A673 (cell line): ENCODE data around the gene MYO1D.

Experiments used
- EZH2 ChIP-seq: fragments of 200-600 bp; sonication (generic); IDR thresholded peaks from 2 replicates; pipeline ENCODE4 v1.6.1; 2017; ENCODE audit warnings: borderline replicate concordance, low read depth, mild to moderate bottlenecking, mixed read lengths, antibody characterized with exemption, low read length; ENCODE audit not compliant: poor library complexity, severe bottlenecking
- TF ChIP-seq, protein P1 (sequence below): fragments of 300-800, 200-600 bp; sonication (generic); conservative IDR thresholded peaks from 2 replicates; pipeline ENCODE4 v1.5.1; 2017; ENCODE audit warnings: low read depth, mild to moderate bottlenecking, antibody characterized with exemption, low read length, moderate library complexity, mixed read lengths

DNA sequence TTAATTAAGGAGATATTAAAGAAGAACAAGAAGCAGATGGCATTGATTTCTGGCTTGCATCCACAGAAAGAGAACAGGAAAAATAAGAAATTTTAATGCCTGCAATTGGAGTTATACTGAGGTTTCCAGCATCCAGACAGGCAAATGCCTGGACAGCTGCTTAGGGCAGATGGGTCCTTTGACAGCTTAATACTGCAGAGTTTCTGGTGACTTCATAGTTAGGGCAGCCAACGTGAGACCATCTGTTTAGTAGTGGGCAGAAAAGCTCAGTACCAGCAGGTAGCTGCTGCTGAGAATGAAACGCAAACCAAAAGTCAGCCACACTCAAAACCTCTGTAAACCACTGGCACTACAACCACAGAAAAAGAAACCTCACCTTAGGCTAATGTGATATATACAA, 280.3 kb downstream of the MYO1D start:
- TF ChIP-seq, protein P1, sequence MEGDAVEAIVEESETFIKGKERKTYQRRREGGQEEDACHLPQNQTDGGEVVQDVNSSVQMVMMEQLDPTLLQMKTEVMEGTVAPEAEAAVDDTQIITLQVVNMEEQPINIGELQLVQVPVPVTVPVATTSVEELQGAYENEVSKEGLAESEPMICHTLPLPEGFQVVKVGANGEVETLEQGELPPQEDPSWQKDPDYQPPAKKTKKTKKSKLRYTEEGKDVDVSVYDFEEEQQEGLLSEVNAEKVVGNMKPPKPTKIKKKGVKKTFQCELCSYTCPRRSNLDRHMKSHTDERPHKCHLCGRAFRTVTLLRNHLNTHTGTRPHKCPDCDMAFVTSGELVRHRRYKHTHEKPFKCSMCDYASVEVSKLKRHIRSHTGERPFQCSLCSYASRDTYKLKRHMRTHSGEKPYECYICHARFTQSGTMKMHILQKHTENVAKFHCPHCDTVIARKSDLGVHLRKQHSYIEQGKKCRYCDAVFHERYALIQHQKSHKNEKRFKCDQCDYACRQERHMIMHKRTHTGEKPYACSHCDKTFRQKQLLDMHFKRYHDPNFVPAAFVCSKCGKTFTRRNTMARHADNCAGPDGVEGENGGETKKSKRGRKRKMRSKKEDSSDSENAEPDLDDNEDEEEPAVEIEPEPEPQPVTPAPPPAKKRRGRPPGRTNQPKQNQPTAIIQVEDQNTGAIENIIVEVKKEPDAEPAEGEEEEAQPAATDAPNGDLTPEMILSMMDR, result no peak
- no peak for TF ChIP-seq EZH2
